Glutamatergic neuron (in vitro differentiated cells): ENCODE measurements around the gene TCHP. TPM values are rescaled to one million over a fixed set of nuclear protein-coding genes. Genes with fewer than 3 reads are reported as not detected.
"Not testable (repeated sequence)": the region's sequence is repeated elsewhere in the genome, so short reads cannot be mapped to it uniquely, and the experiment has no call there.

ENCODE experiments used
- DNase-seq: peaks from one replicate; pipeline ENCODE4 v3.0.0; 2022
- H3K27ac Mint-ChIP-seq: one replicate; pipeline ENCODE4 v1.8.0; 2020; ENCODE audit warnings: mild to moderate bottlenecking, mixed read lengths, inconsistent platforms; ENCODE audit not compliant: unreplicated experiment
- H3K27me3 Mint-ChIP-seq: one replicate; pipeline ENCODE4 v1.8.0; 2020; ENCODE audit warnings: mild to moderate bottlenecking, moderate library complexity, mixed read lengths, inconsistent platforms; ENCODE audit not compliant: unreplicated experiment
- H3K36me3 Mint-ChIP-seq: one replicate; pipeline ENCODE4 v1.8.0; 2020; ENCODE audit warnings: mild to moderate bottlenecking, mixed read lengths, inconsistent platforms; ENCODE audit not compliant: unreplicated experiment
- H3K4me1 Mint-ChIP-seq: one replicate; pipeline ENCODE4 v1.8.0; 2020; ENCODE audit warnings: mild to moderate bottlenecking, low read depth, mixed read lengths, inconsistent platforms; ENCODE audit not compliant: unreplicated experiment
- H3K4me3 Mint-ChIP-seq: one replicate; pipeline ENCODE4 v1.8.0; 2020; ENCODE audit warnings: mild to moderate bottlenecking, mixed read lengths, inconsistent platforms; ENCODE audit not compliant: unreplicated experiment
- H3K9me3 Mint-ChIP-seq: one replicate; pipeline ENCODE4 v1.8.0; 2020; ENCODE audit warnings: mild to moderate bottlenecking, moderate library complexity, mixed read lengths, inconsistent platforms; ENCODE audit not compliant: unreplicated experiment
- total RNA-seq: library from RNA; stranded (reverse); fragmentation: NEBNext Ultra II Directional; extraction: Animal tissue kit (Norgen Biotek cat#: 25700); gene quantifications from one replicate; pipeline ENCODE4 v1.2.1, GENCODE V29; 2021; ENCODE audit not compliant: unreplicated experiment
- TF ChIP-seq, protein P1 (sequence below): fragments of 200-600 bp; sonication (generic); IDR thresholded peaks from one replicate; pipeline ENCODE4 v1.5.0; 2021; ENCODE audit not compliant: partially characterized antibody, unreplicated experiment

TCHP gene
- total RNA-seq, 1 donor from 2014 or later: 31.7 TPM

DNA sequence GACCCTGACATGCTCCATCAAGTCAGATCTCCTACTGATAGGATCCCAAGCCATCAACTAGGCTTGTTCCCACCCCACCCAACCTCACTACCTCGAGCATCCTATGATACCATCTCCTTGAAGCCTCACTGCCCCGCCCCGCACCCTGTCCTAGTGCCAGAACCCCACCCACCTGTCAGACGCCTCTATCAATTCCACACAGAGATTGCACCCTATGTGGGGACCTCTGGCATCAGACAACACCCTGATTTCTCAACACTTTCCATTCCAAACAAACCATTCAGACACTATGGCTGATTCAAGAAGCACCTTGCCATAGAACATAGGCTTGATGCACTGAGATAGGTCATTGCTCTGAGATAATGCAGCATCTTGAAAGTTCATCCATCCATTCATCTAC is 16.6 kb upstream of the TCHP start:
- Mint-ChIP-seq H3K4me3 (no peak overlapping the region), H3K4me1 (peaks cover 10% of the 10 kb centered on the region), H3K36me3 (peaks cover 6% of the 10 kb centered on the region), H3K27ac (no peak overlapping the region), H3K9me3 (peaks cover 7% of the 10 kb centered on the region), H3K27me3 (peaks cover 9% of the 10 kb centered on the region)
- no peak for DNase-seq
- TF ChIP-seq, protein P1, sequence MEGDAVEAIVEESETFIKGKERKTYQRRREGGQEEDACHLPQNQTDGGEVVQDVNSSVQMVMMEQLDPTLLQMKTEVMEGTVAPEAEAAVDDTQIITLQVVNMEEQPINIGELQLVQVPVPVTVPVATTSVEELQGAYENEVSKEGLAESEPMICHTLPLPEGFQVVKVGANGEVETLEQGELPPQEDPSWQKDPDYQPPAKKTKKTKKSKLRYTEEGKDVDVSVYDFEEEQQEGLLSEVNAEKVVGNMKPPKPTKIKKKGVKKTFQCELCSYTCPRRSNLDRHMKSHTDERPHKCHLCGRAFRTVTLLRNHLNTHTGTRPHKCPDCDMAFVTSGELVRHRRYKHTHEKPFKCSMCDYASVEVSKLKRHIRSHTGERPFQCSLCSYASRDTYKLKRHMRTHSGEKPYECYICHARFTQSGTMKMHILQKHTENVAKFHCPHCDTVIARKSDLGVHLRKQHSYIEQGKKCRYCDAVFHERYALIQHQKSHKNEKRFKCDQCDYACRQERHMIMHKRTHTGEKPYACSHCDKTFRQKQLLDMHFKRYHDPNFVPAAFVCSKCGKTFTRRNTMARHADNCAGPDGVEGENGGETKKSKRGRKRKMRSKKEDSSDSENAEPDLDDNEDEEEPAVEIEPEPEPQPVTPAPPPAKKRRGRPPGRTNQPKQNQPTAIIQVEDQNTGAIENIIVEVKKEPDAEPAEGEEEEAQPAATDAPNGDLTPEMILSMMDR: no peak

DNA sequence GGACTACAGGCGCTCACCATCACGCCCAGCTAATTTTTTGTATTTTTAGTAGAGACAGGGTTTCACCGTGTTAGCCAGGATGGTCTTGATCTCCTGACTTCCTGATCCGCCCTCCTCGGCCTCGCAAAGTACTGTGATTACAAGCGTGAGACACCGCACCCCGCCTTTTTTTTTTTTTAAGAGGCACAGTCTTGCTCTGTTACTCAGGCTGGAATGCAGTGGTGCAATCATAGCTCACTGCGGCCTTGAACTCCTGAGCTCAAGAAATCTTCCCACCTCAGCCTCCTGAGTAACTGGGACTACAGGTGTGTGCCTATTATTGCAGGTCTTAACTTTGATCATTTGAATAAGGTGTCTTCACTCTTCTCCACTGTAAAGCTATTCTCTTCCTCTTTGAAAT is 14.5 kb upstream of the TCHP start:
- TF ChIP-seq, protein P1: no peak
- no peak overlapping the region for H3K27ac Mint-ChIP-seq
- DNase-seq: no peak

DNA sequence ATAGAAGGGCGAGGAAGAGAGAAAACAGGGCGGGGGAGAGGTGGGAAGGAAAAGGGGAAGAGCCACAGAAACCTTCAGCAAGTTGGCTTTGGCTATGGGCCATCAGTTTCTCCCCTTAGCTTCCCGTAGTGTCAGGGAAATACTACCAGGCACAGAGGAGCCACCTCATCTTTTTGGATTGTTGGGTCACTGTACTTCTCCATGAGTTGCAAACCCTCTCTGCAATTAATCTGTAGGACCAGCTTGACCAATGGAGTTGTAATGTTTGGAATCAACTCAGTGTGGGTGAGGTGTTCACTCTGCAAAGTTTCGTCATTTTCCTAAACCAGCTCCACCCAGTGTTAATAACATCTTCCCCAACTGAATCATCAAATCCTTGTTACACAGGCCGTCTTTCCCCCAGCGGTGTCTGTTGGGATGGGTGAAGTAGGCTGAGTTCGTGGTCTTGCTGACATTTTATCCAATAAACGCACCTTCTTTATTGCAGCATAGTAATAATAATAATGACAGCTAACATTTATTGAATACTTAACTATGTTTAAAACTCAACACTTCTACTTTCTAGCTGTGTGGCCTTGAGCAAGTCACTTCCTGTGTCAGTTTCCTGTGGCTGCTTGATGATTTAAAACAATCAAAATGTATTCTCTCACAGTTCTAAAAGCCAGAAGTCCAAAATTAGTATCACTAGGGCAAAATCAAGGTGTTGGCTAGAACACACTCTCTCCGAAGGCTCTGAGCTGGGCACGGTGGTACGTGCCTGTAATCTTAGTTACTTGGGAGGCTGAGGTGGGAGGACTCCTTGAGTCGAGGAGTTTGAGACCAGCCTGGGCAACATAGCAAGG is 11.7 kb upstream of the TCHP start:
- Mint-ChIP-seq H3K27ac (no peak overlapping the region), H3K4me3 (no peak overlapping the region), H3K27me3 (peaks cover 6% of the 10 kb centered on the region), H3K9me3 (peaks cover 7% of the 10 kb centered on the region), H3K4me1 (peaks cover 14% of the 10 kb centered on the region), H3K36me3 (no peaks in the 10 kb centered on the region)
- no peak for DNase-seq
- TF ChIP-seq, protein P1: no peak

More for the DNA sequence above, 14.5 kb upstream of the TCHP start:
- peaks cover 7% of the 10 kb centered on the region for H3K9me3 Mint-ChIP-seq
- peaks cover 7% of the 10 kb centered on the region for H3K27me3 Mint-ChIP-seq
- H3K36me3 Mint-ChIP-seq: peaks cover 6% of the 10 kb centered on the region
- H3K4me1 Mint-ChIP-seq: peaks cover 14% of the 10 kb centered on the region
- H3K4me3 Mint-ChIP-seq: no peak overlapping the region

DNA sequence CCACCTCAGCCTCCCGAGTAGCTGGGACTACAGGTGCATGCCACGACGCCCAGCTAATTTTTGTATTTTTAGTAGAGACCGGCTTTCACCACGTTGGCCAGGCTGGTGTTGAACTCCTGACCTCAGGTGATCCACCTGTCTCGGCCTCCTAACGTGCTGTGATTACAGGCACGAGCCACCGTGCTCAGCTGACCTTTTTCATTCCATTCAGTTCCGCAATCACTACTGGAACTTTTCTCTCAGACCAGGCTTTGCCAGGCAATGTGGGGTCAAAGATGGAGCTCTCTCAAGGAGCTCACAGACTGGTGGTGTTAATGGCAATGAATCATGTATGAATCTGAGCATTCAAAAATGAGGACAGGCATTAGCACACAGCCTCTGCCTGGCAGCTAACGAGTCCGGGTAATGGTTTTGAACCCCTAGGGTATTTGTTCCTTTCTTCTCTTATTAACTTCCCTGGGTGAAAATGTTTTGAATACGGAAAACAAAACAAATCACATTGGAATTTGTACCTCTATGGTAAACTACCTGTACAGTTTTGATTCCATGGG is 9.4 kb upstream of the TCHP start:
- peaks cover 10% of the 10 kb centered on the region for H3K27me3 Mint-ChIP-seq
- peaks cover 7% of the 10 kb centered on the region for H3K9me3 Mint-ChIP-seq
- no peak for DNase-seq
- peaks cover 14% of the 10 kb centered on the region for H3K4me1 Mint-ChIP-seq
- no peaks in the 10 kb centered on the region for H3K36me3 Mint-ChIP-seq
- peak overlapping the region; percentile 46 for H3K4me3 Mint-ChIP-seq
- peak overlapping the region; percentile 73 for H3K27ac Mint-ChIP-seq
- TF ChIP-seq, protein P1: no peak

DNA sequence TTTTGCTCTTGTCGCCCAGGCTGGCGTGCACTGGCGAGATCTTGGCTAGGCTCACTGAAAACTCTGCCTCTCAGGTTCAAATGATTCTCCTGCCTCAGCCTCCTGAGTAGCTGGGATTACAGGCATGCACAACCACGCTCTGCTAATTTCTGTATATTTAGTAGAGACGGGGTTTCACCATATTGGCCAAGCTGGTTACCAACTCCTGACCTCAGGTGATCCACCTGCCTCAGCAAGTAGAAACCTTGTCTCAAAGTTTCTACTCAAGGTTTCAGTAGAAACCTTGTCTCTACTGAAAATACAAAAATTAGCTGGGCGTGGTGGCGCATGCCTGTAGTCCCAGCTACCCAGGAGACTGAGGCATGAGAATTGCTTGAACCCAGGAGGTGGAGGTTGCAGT is 8.3 kb upstream of the TCHP start:
- H3K27me3 Mint-ChIP-seq: peaks cover 11% of the 10 kb centered on the region
- not testable (repeated sequence) for H3K36me3 Mint-ChIP-seq, DNase-seq, H3K9me3 Mint-ChIP-seq, H3K27ac Mint-ChIP-seq, H3K4me3 Mint-ChIP-seq
- H3K4me1 Mint-ChIP-seq: peaks cover 14% of the 10 kb centered on the region
